Uterus (tissue), 2 donors: ENCODE results near the gene SYT12.

ENCODE experiments used
- CTCF ChIP-seq, 4 experiments: fragments of 200-600 bp in 2 of 4; fragments of 450-650 bp in 2 of 4; sonication (generic) in 2 of 4; IDR thresholded peaks; one replicate each; pipeline ENCODE4 v1.5.1; 2016 to 2019; ENCODE audit warnings: antibody characterized with exemption in 4 of 4, mild to moderate bottlenecking in 2 of 4, moderate library complexity in 1 of 4
- POLR2A ChIP-seq, 2 donors: fragments of 450-650 bp; IDR thresholded peaks; one replicate each; pipeline ENCODE4 v1.6.1; 2016; ENCODE audit warnings: antibody characterized with exemption in 2 of 2, mild to moderate bottlenecking in 1 of 2, moderate library complexity in 1 of 2

- TF ChIP-seq CTCF (IDR thresholded peaks at IDR 0.05) (no peak), POLR2A (IDR thresholded peaks at IDR 0.05) (no peak)
Observed at GRCh38 chr11:67062526-67063373, 39.8 kb downstream of the SYT12 start.
